GM12874 (cell line): ENCODE results near the gene EHD4.

ENCODE experiments used
- CTCF ChIP-seq: IDR thresholded peaks from 2 replicates; pipeline ENCODE4 v1.5.1; 2011; ENCODE audit warnings: low read depth, mild to moderate bottlenecking, control low read depth, low read length, moderate library complexity; ENCODE audit not compliant: insufficient read depth

The EHD4 gene

GRCh38 chr15:41939986-41940385 is 32.4 kb downstream of the EHD4 start:
- TF ChIP-seq CTCF, result no peak

- no peak for TF ChIP-seq CTCF
Observed at GRCh38 chr15:41937568-41937923, 34.8 kb downstream of the EHD4 start.

GRCh38 chr15:41936649-41937567 is 35.4 kb downstream of the EHD4 start:
- no peak for TF ChIP-seq CTCF

- TF ChIP-seq CTCF, result no peak
Observed at GRCh38 chr15:41936155-41936554, 36.2 kb downstream of the EHD4 start.

GRCh38 chr15:41935566-41936020 is 36.8 kb downstream of the EHD4 start:
- no peak for TF ChIP-seq CTCF

GRCh38 chr15:41934843-41935242 is 37.5 kb downstream of the EHD4 start:
- no peak for TF ChIP-seq CTCF

DNA sequence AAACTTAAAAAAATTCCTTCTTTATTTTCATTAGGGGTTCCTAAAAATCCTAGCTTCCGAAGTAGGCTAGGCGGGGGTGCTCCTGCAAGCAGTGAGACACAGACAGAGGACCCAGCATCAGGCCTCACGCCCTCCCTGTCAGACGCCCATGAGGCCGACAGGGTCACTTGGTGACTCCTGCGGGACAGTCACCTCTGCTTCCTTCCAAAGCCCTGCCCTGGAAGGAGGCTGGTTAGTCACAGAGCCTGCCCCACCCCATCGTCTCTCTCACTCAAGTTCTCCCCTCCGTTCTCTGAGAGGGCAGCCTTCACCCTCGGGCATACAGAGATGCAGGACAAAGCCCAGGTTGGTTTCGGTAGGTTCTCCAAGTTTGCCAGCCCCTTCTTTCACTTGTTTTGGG is 38.6 kb downstream of the EHD4 start:
- TF ChIP-seq CTCF, result no peak
